ENCODE measurements around the gene REELD1.

Gene REELD1

GRCh38 chr4:146238107-146238506, 23.8 kb downstream of the REELD1 start:
- Histone ChIP-seq H3K4me3 (no peak overlapping the region), H3K9me3 (no peaks in the 10 kb centered on the region), H3K27me3 (ENCODE audit: low read depth) (peaks cover 2% of the 10 kb centered on the region; the same call in 1 of the 2 replicates), H3K36me3 (replicated peaks) (no peaks in the 10 kb centered on the region), H3K4me1 (peaks cover 2% of the 10 kb centered on the region; the same call in 1 of the 2 replicates)
- in situ Hi-C loops (cut with MboI; ENCODE audit: low sequenced_read_pairs) = no loop called here
- no peak for DNase-seq (ENCODE audit: low spot score in 2 of 2)

- peaks cover 2% of the 10 kb centered on the region; the same call in 1 of the 2 replicates for H3K4me1 ChIP-seq
- no peaks in the 10 kb centered on the region for H3K9me3 ChIP-seq
- H3K36me3 ChIP-seq (replicated peaks) = no peaks in the 10 kb centered on the region
- no peaks in the 10 kb centered on the region for H3K27me3 ChIP-seq (ENCODE audit: low read depth)
- peak in 1 of 2 experiments; percentile 74 for DNase-seq (ENCODE audit: low spot score in 2 of 2)
- H3K4me3 ChIP-seq = no peak overlapping the region
- in situ Hi-C loops (cut with MboI; ENCODE audit: low sequenced_read_pairs) = no loop called here
Measured at GRCh38 chr4:146243141-146243882, 29.0 kb downstream of the REELD1 start.

- in situ Hi-C loops (cut with MboI; ENCODE audit: low sequenced_read_pairs) = no loop called here
- Histone ChIP-seq H3K4me1 (peaks cover 2% of the 10 kb centered on the region; the same call in 1 of the 2 replicates), H3K36me3 (replicated peaks) (no peaks in the 10 kb centered on the region), H3K9me3 (no peaks in the 10 kb centered on the region), H3K4me3 (no peak overlapping the region), H3K27me3 (ENCODE audit: low read depth) (no peaks in the 10 kb centered on the region)
- no peak for DNase-seq (ENCODE audit: low spot score in 2 of 2)
Measured at GRCh38 chr4:146243883-146244277, 29.5 kb downstream of the REELD1 start.

- Histone ChIP-seq H3K36me3 (replicated peaks) (no peaks in the 10 kb centered on the region), H3K9me3 (no peaks in the 10 kb centered on the region), H3K4me3 (no peak overlapping the region), H3K27me3 (ENCODE audit: low read depth) (no peaks in the 10 kb centered on the region), H3K4me1 (peaks cover 2% of the 10 kb centered on the region; the same call in 1 of the 2 replicates)
- DNase-seq (ENCODE audit: low spot score in 2 of 2) = no peak
- in situ Hi-C loops (cut with MboI; ENCODE audit: low sequenced_read_pairs) = no loop called here
Measured at GRCh38 chr4:146244496-146244895, 30.2 kb downstream of the REELD1 start.

- no peak overlapping the region for H3K4me3 ChIP-seq
- no peaks in the 10 kb centered on the region for H3K9me3 ChIP-seq
- H3K36me3 ChIP-seq (replicated peaks) = no peaks in the 10 kb centered on the region
- in situ Hi-C loops (cut with MboI; ENCODE audit: low sequenced_read_pairs) = no loop called here
- H3K27me3 ChIP-seq (ENCODE audit: low read depth) = no peaks in the 10 kb centered on the region
- DNase-seq (ENCODE audit: low spot score in 2 of 2) = no peak
- peaks cover 2% of the 10 kb centered on the region; the same call in 1 of the 2 replicates for H3K4me1 ChIP-seq
Measured at GRCh38 chr4:146245246-146245645, 30.9 kb downstream of the REELD1 start.

GRCh38 chr4:146245850-146246249, 31.5 kb downstream of the REELD1 start:
- no peak for DNase-seq (ENCODE audit: low spot score in 2 of 2)
- Histone ChIP-seq H3K36me3 (replicated peaks) (no peaks in the 10 kb centered on the region), H3K4me1 (peaks cover 2% of the 10 kb centered on the region; the same call in 1 of the 2 replicates), H3K9me3 (no peaks in the 10 kb centered on the region), H3K27me3 (ENCODE audit: low read depth) (no peaks in the 10 kb centered on the region), H3K4me3 (no peak overlapping the region)
- in situ Hi-C loops (cut with MboI; ENCODE audit: low sequenced_read_pairs) = no loop called here

- in situ Hi-C loops (cut with MboI; ENCODE audit: low sequenced_read_pairs) = no loop called here
- H3K4me3 ChIP-seq = no peak overlapping the region
Measured at GRCh38 chr4:146246381-146246780, 32.0 kb downstream of the REELD1 start.

GRCh38 chr4:146247356-146247755, 33.0 kb downstream of the REELD1 start:
- no peaks in the 10 kb centered on the region for H3K27me3 ChIP-seq (ENCODE audit: low read depth)
- in situ Hi-C loops (cut with MboI; ENCODE audit: low sequenced_read_pairs) = no loop called here
- no peak overlapping the region for H3K4me3 ChIP-seq
- no peak for DNase-seq (ENCODE audit: low spot score in 2 of 2)
- H3K4me1 ChIP-seq = no peaks in the 10 kb centered on the region
- no peaks in the 10 kb centered on the region for H3K9me3 ChIP-seq
- H3K36me3 ChIP-seq (replicated peaks) = no peaks in the 10 kb centered on the region

More at GRCh38 chr4:146246381-146246780, 32.0 kb downstream of the REELD1 start:
- Histone ChIP-seq H3K27me3 (ENCODE audit: low read depth) (no peaks in the 10 kb centered on the region), H3K36me3 (replicated peaks) (no peaks in the 10 kb centered on the region), H3K9me3 (no peaks in the 10 kb centered on the region), H3K4me1 (peaks cover 2% of the 10 kb centered on the region; the same call in 1 of the 2 replicates)
- DNase-seq (ENCODE audit: low spot score in 2 of 2) = no peak

- H3K9me3 ChIP-seq = no peaks in the 10 kb centered on the region
- in situ Hi-C loops (cut with MboI; ENCODE audit: low sequenced_read_pairs) = no loop called here
- H3K27me3 ChIP-seq (ENCODE audit: low read depth) = no peaks in the 10 kb centered on the region
- no peaks in the 10 kb centered on the region for H3K36me3 ChIP-seq (replicated peaks)
- H3K4me1 ChIP-seq = no peaks in the 10 kb centered on the region
- DNase-seq (ENCODE audit: low spot score in 2 of 2) = no peak
- no peak overlapping the region for H3K4me3 ChIP-seq
Measured at GRCh38 chr4:146252969-146253611, 38.8 kb downstream of the REELD1 start.

- no peak overlapping the region for H3K4me3 ChIP-seq
- no peaks in the 10 kb centered on the region for H3K4me1 ChIP-seq
- in situ Hi-C loops (cut with MboI; ENCODE audit: low sequenced_read_pairs) = no loop called here
- no peak for DNase-seq (ENCODE audit: low spot score in 2 of 2)
- no peaks in the 10 kb centered on the region for H3K27me3 ChIP-seq (ENCODE audit: low read depth)
- H3K9me3 ChIP-seq = no peaks in the 10 kb centered on the region
- H3K36me3 ChIP-seq (replicated peaks) = no peaks in the 10 kb centered on the region
Measured at GRCh38 chr4:146255463-146255862, 41.1 kb downstream of the REELD1 start.

GRCh38 chr4:146255874-146256273, 41.5 kb downstream of the REELD1 start:
- H3K4me3 ChIP-seq = no peak overlapping the region
- no peaks in the 10 kb centered on the region for H3K36me3 ChIP-seq (replicated peaks)
- no peaks in the 10 kb centered on the region for H3K4me1 ChIP-seq
- no peaks in the 10 kb centered on the region for H3K9me3 ChIP-seq
- in situ Hi-C loops (cut with MboI; ENCODE audit: low sequenced_read_pairs) = no loop called here
- no peak for DNase-seq (ENCODE audit: low spot score in 2 of 2)
- no peaks in the 10 kb centered on the region for H3K27me3 ChIP-seq (ENCODE audit: low read depth)

GRCh38 chr4:146256328-146256727, 42.0 kb downstream of the REELD1 start:
- no peaks in the 10 kb centered on the region for H3K36me3 ChIP-seq (replicated peaks)
- no peaks in the 10 kb centered on the region for H3K9me3 ChIP-seq
- in situ Hi-C loops (cut with MboI; ENCODE audit: low sequenced_read_pairs) = no loop called here
- H3K27me3 ChIP-seq (ENCODE audit: low read depth) = no peaks in the 10 kb centered on the region
- no peak for DNase-seq (ENCODE audit: low spot score in 2 of 2)
- no peak overlapping the region for H3K4me3 ChIP-seq
- H3K4me1 ChIP-seq = no peaks in the 10 kb centered on the region

GRCh38 chr4:146257511-146257910, 43.2 kb downstream of the REELD1 start:
- H3K4me3 ChIP-seq = no peak overlapping the region
- in situ Hi-C loops (cut with MboI; ENCODE audit: low sequenced_read_pairs) = no loop called here
- no peaks in the 10 kb centered on the region for H3K36me3 ChIP-seq (replicated peaks)
- DNase-seq (ENCODE audit: low spot score in 2 of 2) = no peak
- no peaks in the 10 kb centered on the region for H3K4me1 ChIP-seq
- no peaks in the 10 kb centered on the region for H3K9me3 ChIP-seq
- H3K27me3 ChIP-seq (ENCODE audit: low read depth) = no peaks in the 10 kb centered on the region

- Histone ChIP-seq H3K9me3 (no peaks in the 10 kb centered on the region), H3K27me3 (ENCODE audit: low read depth) (no peaks in the 10 kb centered on the region), H3K4me1 (no peaks in the 10 kb centered on the region), H3K4me3 (no peak overlapping the region), H3K36me3 (replicated peaks) (no peaks in the 10 kb centered on the region)
- DNase-seq (ENCODE audit: low spot score in 2 of 2) = no peak
- in situ Hi-C loops (cut with MboI; ENCODE audit: low sequenced_read_pairs) = no loop called here
Measured at GRCh38 chr4:146260521-146260920, 46.2 kb downstream of the REELD1 start.

Data from HAP-1 (cell line).